HG03025 (cell line): ENCODE data around the gene CACNA1A.

Experiments used
- ATAC-seq: cut with Tn5 transposase; IDR thresholded peaks from one replicate; pipeline ENCODE4 v1.9.1; 2021; ENCODE audit warnings: mild to moderate bottlenecking, moderate library complexity; ENCODE audit not compliant: unreplicated experiment, low FRiP score

Gene CACNA1A

GRCh38 chr19:13241231-13242104, 264.8 kb downstream of the CACNA1A start:
- no peak for ATAC-seq

- ATAC-seq: no peak
These were observed 265.8 kb downstream of the CACNA1A start for GRCh38 chr19:13240312-13241022.

GRCh38 chr19:13238891-13239534, 267.3 kb downstream of the CACNA1A start:
- no peak for ATAC-seq

DNA sequence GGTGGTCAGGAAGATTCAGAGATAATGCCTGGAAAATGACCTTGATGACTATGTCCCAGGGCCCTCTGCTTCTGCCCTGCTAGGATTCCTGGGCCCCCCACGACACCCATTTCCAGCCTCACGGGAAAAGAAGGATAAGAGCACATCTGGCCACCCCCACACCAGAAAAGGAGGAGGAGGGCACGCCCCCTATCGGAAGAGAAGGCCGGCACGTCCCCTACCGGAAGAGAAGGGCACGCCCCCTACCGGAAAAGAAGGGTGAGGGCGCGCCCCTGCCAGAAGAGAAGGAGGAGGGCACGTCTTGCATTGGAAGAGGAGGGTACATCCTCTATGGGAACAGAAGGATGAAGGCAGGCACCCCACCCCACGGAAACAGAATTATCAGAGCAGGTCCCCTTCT, 271.8 kb downstream of the CACNA1A start:
- ATAC-seq: no peak

- ATAC-seq: no peak
These were observed 274.6 kb downstream of the CACNA1A start for GRCh38 chr19:13231663-13232062.

- no peak for ATAC-seq
These were observed 277.0 kb downstream of the CACNA1A start for GRCh38 chr19:13229246-13229645.

DNA sequence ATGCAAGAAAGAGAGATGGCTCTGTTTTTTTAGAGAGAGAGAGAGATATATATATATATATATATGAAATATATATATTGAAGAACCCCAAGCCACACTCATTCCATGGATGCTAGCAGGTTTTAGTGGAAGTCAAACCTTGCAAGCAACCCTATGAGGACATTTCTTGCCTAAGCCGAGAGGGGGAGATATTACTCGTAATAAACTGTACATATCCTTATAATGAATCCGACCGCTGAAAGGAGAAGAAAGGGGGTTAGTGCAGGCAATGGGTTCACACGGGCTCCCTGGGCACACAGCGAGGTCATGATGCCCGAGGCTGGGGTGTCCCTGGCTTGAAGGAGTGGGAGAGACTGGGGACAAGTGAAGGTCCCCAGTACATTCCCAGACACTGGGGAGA, 277.7 kb downstream of the CACNA1A start:
- no peak for ATAC-seq

- no peak for ATAC-seq
These were observed 279.3 kb downstream of the CACNA1A start for GRCh38 chr19:13226983-13227382.

GRCh38 chr19:13225973-13226865, 280.1 kb downstream of the CACNA1A start:
- ATAC-seq: no peak

- ATAC-seq: no peak
These were observed 281.2 kb downstream of the CACNA1A start for GRCh38 chr19:13225085-13225484.

GRCh38 chr19:13220847-13221246, 285.4 kb downstream of the CACNA1A start:
- ATAC-seq: no peak

DNA sequence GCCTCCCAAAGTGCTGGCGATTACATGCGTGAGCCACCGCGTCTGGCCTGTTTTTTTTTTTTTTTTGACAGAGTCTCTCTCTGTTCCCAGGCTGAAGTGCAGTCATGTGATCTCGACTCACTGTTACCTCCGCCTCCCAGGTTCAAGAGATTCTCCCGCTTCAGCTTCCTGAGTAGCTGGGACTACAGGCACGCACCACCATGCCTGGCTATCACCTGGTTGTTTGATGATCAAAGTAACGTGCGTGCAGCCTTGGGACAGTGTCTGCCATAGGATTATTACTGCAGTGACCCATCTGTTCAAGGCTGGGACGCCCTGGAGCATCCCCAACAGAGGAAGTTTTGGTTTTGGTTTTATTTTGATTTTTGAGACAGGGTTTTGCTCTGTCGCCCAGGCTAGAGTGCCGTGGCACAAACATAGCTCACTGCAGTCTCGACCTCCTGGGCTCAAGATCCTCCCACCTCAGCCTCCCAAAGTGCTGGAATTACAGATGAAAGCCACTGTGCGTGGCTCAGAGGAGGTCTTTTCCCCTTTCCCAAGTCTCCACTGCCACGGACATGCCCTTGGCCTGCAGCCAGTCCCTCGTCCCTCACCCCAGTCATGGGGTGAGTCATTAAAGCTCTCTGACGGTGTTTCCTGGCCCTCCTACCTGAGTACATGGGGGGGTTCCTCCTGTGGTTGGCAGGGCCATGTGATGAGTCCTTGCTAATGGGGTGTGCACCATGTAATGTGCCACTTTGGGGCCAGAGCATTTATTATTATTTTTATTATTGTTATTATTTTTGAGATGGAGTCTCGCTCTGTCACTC, 290.5 kb downstream of the CACNA1A start:
- no peak for ATAC-seq

- ATAC-seq: no peak
These were observed 292.1 kb downstream of the CACNA1A start for GRCh38 chr19:13214036-13214730.

- ATAC-seq: no peak
These were observed 293.4 kb downstream of the CACNA1A start for GRCh38 chr19:13212759-13213330.

- ATAC-seq: no peak
These were observed 294.6 kb downstream of the CACNA1A start for GRCh38 chr19:13211426-13212308.

GRCh38 chr19:13210941-13211340, 295.3 kb downstream of the CACNA1A start:
- no peak for ATAC-seq

GRCh38 chr19:13210339-13210775, 295.9 kb downstream of the CACNA1A start:
- ATAC-seq: no peak
